Measurements from ENCODE around the gene NF1. TPM values are rescaled to one million over a fixed set of nuclear protein-coding genes. Genes with fewer than 3 reads are reported as not detected.

Gene NF1
- total and polyA plus RNA-seq, 2 of the 13 experiments (the other 11 are each of a cell fraction or from before 2014, with no cell fraction given), result 21.5 to 26.5 TPM

DNA sequence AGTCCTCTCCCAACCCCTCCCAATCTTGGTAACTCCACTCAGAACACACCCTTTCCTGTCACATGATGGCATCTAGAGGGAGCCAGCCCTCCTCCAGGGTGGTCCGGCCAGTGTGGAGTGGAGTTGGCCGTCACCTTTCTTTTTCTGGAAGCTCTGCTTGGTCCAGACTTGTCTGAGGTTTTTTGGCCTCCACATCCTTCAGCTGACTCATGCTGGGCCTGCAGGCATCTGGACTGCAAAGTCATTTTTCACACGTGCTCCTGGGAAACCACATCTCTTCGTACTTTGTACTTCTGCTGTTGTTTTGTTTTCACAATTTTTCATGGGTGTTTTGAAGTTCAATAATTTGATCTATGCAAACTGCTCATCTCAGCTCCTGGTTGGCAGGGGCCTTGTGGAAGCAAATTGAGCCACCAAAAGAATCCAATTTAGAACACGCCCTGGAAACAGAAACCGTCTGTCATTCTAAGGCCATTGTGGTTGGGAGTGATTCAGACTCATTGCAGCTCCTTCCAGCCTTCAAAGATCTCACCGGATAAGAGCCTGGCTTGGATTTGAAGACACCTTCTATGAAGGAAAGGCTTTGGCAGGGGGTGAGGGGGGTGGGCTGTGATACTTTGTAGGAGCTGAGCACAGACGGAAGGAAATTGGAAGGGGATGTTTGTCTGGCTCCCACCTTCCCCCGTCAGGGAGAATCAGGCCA lies 42.4 kb upstream of the NF1 start (continued):
- TF ChIP-seq ZNF563 (CRISPR knock-in tag; IDR thresholded peaks at IDR 0.05), result no peak
- TF ChIP-seq SP1 (IDR thresholded peaks at IDR 0.05), result no peak
- no peak for TF ChIP-seq SP1 (CRISPR knock-in tag; IDR thresholded peaks at IDR 0.05)
- TF ChIP-seq DNMT1 (CRISPR knock-in tag; IDR thresholded peaks at IDR 0.05), result no peak
- TF ChIP-seq, protein P1, sequence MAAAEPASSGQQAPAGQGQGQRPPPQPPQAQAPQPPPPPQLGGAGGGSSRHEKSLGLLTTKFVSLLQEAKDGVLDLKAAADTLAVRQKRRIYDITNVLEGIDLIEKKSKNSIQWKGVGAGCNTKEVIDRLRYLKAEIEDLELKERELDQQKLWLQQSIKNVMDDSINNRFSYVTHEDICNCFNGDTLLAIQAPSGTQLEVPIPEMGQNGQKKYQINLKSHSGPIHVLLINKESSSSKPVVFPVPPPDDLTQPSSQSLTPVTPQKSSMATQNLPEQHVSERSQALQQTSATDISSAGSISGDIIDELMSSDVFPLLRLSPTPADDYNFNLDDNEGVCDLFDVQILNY (CRISPR knock-in tag; conservative IDR thresholded peaks at IDR 0.05), result no peak
- no peak for TF ChIP-seq KLF15 (CRISPR knock-in tag; IDR thresholded peaks at IDR 0.05; ENCODE audit: borderline replicate concordance)
- TF ChIP-seq, protein P2, sequence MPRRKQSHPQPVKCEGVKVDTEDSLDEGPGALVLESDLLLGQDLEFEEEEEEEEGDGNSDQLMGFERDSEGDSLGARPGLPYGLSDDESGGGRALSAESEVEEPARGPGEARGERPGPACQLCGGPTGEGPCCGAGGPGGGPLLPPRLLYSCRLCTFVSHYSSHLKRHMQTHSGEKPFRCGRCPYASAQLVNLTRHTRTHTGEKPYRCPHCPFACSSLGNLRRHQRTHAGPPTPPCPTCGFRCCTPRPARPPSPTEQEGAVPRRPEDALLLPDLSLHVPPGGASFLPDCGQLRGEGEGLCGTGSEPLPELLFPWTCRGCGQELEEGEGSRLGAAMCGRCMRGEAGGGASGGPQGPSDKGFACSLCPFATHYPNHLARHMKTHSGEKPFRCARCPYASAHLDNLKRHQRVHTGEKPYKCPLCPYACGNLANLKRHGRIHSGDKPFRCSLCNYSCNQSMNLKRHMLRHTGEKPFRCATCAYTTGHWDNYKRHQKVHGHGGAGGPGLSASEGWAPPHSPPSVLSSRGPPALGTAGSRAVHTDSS (CRISPR knock-in tag; conservative IDR thresholded peaks at IDR 0.05), result no peak
- TF ChIP-seq FOXP1 (IDR thresholded peaks at IDR 0.05), result no peak
- peak; percentile 30; the same call in 1 of the 2 replicates for TF ChIP-seq FOXP1 (CRISPR knock-in tag; IDR thresholded peaks at IDR 0.05)
- no peak for TF ChIP-seq KDM1A (CRISPR knock-in tag; IDR thresholded peaks at IDR 0.05)
- TF ChIP-seq MAFG (CRISPR knock-in tag; IDR thresholded peaks at IDR 0.05), result peak; percentile 62
- TF ChIP-seq ZNF589 (CRISPR knock-in tag; conservative IDR thresholded peaks at IDR 0.05), result no peak
- TF ChIP-seq ZMYM3 (CRISPR knock-in tag; IDR thresholded peaks at IDR 0.05), result no peak
- TF ChIP-seq, protein P3, sequence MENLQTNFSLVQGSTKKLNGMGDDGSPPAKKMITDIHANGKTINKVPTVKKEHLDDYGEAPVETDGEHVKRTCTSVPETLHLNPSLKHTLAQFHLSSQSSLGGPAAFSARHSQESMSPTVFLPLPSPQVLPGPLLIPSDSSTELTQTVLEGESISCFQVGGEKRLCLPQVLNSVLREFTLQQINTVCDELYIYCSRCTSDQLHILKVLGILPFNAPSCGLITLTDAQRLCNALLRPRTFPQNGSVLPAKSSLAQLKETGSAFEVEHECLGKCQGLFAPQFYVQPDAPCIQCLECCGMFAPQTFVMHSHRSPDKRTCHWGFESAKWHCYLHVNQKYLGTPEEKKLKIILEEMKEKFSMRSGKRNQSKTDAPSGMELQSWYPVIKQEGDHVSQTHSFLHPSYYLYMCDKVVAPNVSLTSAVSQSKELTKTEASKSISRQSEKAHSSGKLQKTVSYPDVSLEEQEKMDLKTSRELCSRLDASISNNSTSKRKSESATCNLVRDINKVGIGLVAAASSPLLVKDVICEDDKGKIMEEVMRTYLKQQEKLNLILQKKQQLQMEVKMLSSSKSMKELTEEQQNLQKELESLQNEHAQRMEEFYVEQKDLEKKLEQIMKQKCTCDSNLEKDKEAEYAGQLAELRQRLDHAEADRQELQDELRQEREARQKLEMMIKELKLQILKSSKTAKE (CRISPR knock-in tag; IDR thresholded peaks at IDR 0.05; ENCODE audit: borderline replicate concordance), result no peak
- TF ChIP-seq CBX2 (IDR thresholded peaks at IDR 0.05; ENCODE audit: low read depth, low read length), result no peak
- TF ChIP-seq CBX2 (CRISPR knock-in tag; IDR thresholded peaks at IDR 0.05; ENCODE audit: low read depth), result no peak
- TF ChIP-seq, protein P4, sequence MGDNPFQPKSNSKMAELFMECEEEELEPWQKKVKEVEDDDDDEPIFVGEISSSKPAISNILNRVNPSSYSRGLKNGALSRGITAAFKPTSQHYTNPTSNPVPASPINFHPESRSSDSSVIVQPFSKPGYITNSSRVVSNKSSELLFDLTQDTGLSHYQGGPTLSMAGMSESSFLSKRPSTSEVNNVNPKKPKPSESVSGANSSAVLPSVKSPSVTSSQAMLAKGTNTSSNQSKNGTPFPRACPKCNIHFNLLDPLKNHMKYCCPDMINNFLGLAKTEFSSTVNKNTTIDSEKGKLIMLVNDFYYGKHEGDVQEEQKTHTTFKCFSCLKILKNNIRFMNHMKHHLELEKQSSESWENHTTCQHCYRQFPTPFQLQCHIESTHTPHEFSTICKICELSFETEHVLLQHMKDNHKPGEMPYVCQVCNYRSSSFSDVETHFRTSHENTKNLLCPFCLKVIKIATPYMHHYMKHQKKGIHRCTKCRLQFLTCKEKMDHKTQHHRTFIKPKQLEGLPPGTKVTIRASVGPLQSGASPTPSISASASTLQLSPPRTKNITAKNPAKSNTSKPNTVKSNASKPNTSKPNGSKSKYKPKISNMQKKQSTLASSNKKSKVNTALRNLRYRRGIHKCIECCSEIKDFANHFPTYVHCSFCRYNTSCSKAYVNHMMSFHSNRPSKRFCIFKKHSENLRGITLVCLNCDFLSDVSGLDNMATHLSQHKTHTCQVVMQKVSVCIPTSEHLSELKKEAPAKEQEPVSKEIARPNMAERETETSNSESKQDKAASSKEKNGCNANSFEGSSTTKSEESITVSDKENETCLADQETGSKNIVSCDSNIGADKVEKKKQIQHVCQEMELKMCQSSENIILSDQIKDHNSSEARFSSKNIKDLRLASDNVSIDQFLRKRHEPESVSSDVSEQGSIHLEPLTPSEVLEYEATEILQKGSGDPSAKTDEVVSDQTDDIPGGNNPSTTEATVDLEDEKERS (CRISPR knock-in tag; IDR thresholded peaks at IDR 0.05), result no peak
- no peak for TF ChIP-seq RBFOX2 (IDR thresholded peaks at IDR 0.05; ENCODE audit: low read depth, low read length)
- TF ChIP-seq U2AF1 (optimal IDR thresholded peaks at IDR 0.05; ENCODE audit: low read depth, low read length), result no peak
- TF ChIP-seq HNF4G (IDR thresholded peaks at IDR 0.05; ENCODE audit: borderline replicate concordance, low read depth, low read length), result no peak
- no peak for TF ChIP-seq HNF4G (CRISPR knock-in tag; IDR thresholded peaks at IDR 0.05; ENCODE audit: borderline replicate concordance, low read depth)
- TF ChIP-seq RXRB (CRISPR knock-in tag; IDR thresholded peaks at IDR 0.05; ENCODE audit: borderline replicate concordance), result no peak
